Tibial nerve (tissue), 4 donors: ENCODE measurements around the gene TMEM232. TPM values are rescaled to one million over a fixed set of nuclear protein-coding genes. Genes with fewer than 3 reads are reported as not detected.

Experiments
- DNase-seq, 2 donors: peaks; one replicate each; pipeline ENCODE4 v3.0.0-alpha.2; 2019; ENCODE audit warnings: low spot score in 2 of 2
- H3K27ac ChIP-seq, 4 donors: fragments of 200-600 bp; sonication (generic) in 3 of 4; one replicate each; pipeline ENCODE4 v1.5.1; 2017 to 2019; ENCODE audit warnings: mild to moderate bottlenecking in 1 of 4
- H3K27me3 ChIP-seq, 2 donors: fragments of 200-600 bp; sonication (generic) in 1 of 2; one replicate each; pipeline versions ENCODE4 v1.5.1 to v1.6.0; 2017 to 2019
- H3K36me3 ChIP-seq, 3 donors: fragments of 200-600 bp; sonication (generic); one replicate each; pipeline ENCODE4 v1.5.1; 2018 to 2019
- H3K4me1 ChIP-seq, 4 donors: fragments of 200-600 bp; sonication (generic) in 3 of 4; one replicate each; pipeline ENCODE4 v1.5.1; 2017 to 2019
- H3K4me3 ChIP-seq, 4 donors: fragments of 200-600 bp; sonication (generic) in 3 of 4; one replicate each; pipeline ENCODE4 v1.5.1; 2017 to 2019; ENCODE audit warnings: mild to moderate bottlenecking in 1 of 4, moderate library complexity in 1 of 4
- H3K9me3 ChIP-seq, 4 donors: fragments of 200-600 bp; sonication (generic) in 3 of 4; one replicate each; pipeline ENCODE4 v1.5.1; 2017 to 2019
- CTCF ChIP-seq, 5 experiments: fragments of 200-600 bp in 3 of 5; fragments of 450-650 bp in 2 of 5; sonication (generic) in 3 of 5; IDR thresholded peaks; one replicate each; pipeline ENCODE4 v1.5.1; 2016 to 2019; ENCODE audit warnings: antibody characterized with exemption in 5 of 5, mild to moderate bottlenecking in 3 of 5, moderate library complexity in 2 of 5
- EP300 ChIP-seq, 2 donors: sonication (generic); formaldehyde crosslinking; IDR thresholded peaks; one replicate each; pipeline ENCODE4 v1.6.1; 2017; ENCODE audit warnings: antibody characterized with exemption in 2 of 2, mild to moderate bottlenecking in 1 of 2
- POLR2A ChIP-seq, 2 donors: fragments of 450-650 bp; IDR thresholded peaks; one replicate each; pipeline ENCODE4 v1.6.1; 2017; ENCODE audit warnings: antibody characterized with exemption in 2 of 2, mild to moderate bottlenecking in 2 of 2, moderate library complexity in 2 of 2
- WGBS, 2 donors: methylation state at CpG; one replicate each; pipeline ENCODE4 v1.1.5; 2018; 5-methylcytosine and 5-hydroxymethylcytosine counted together
- total RNA-seq, 4 donors: library from RNA; depleted of rRNA; stranded (reverse); fragments of >200 nt; gene quantifications; one replicate each; pipeline ENCODE4 v1.1.0, GENCODE V29; 2016

The TMEM232 gene
- total RNA-seq, 4 donors from 2014 or later: 1.7 to 14.4 (median 4.1) TPM

- H3K27me3 ChIP-seq: no peaks in the 10 kb centered on the region
- 69 to 88% methylated on average over 1 of the region's 1 CpG for WGBS, 2 donors
- H3K36me3 ChIP-seq: peaks cover 0 to 87% (median 0%) of the 10 kb centered on the region in 3 donors
These were observed 33.7 kb upstream of the TMEM232 start for GRCh38 chr5:110760158-110760557.

GRCh38 chr5:110757118-110757729 lies 30.8 kb upstream of the TMEM232 start:
- TF ChIP-seq EP300 (IDR thresholded peaks at IDR 0.05) (no peak), CTCF (IDR thresholded peaks at IDR 0.05) (peak; percentile 46 to 68 (median 52)), POLR2A (IDR thresholded peaks at IDR 0.05) (no peak)
- H3K4me3 ChIP-seq: no peak overlapping the region
- H3K27me3 ChIP-seq: no peaks in the 10 kb centered on the region
- no peak overlapping the region for H3K27ac ChIP-seq
- H3K4me1 ChIP-seq: no peaks in the 10 kb centered on the region
- H3K9me3 ChIP-seq: no peaks in the 10 kb centered on the region
- peak in 1 of 2 donors; percentile 55 for DNase-seq
- 51 to 55% methylated on average over 4 of the region's 4 CpGs for WGBS, 2 donors
- H3K36me3 ChIP-seq: peaks cover 0 to 77% (median 2%) of the 10 kb centered on the region in 3 donors

More at GRCh38 chr5:110760158-110760557, 33.7 kb upstream of the TMEM232 start:
- DNase-seq: no peak
- TF ChIP-seq CTCF (IDR thresholded peaks at IDR 0.05): no peak
- TF ChIP-seq POLR2A (IDR thresholded peaks at IDR 0.05): no peak
- no peak for TF ChIP-seq EP300 (IDR thresholded peaks at IDR 0.05)
- Histone ChIP-seq H3K4me3 (no peak overlapping the region), H3K9me3 (no peaks in the 10 kb centered on the region), H3K27ac (no peak overlapping the region), H3K4me1 (no peaks in the 10 kb centered on the region)

DNA sequence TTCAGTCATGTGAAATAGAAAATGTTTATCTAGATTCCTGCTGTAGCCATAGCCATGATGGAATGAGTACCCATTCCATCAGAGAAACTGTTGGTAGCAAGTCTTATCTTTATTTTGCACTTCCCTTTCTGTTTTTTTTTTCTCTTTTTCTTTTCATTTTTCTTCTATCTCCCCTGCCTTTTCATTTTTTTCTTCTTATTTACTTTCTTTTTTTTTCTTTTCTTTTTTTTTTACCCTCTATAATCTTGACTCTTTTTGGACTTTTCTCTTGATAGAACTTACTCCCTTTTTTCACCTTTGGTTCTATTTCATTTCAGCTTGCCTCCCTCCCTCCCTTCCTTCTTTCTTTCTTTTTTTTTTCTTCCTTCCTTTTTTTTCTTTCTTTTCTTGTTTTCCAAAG lies 27.7 kb upstream of the TMEM232 start:
- Histone ChIP-seq H3K4me1 (no peaks in the 10 kb centered on the region), H3K36me3 (peaks cover 0 to 51% (median 2%) of the 10 kb centered on the region in 3 donors), H3K9me3 (no peaks in the 10 kb centered on the region), H3K27ac (no peak overlapping the region), H3K27me3 (no peaks in the 10 kb centered on the region), H3K4me3 (no peak overlapping the region)
- no peak for DNase-seq
- TF ChIP-seq EP300 (IDR thresholded peaks at IDR 0.05): no peak
- no peak for TF ChIP-seq POLR2A (IDR thresholded peaks at IDR 0.05)
- no peak for TF ChIP-seq CTCF (IDR thresholded peaks at IDR 0.05)

- Histone ChIP-seq H3K36me3 (peaks cover 0 to 47% (median 2%) of the 10 kb centered on the region in 3 donors), H3K4me3 (no peak overlapping the region), H3K27ac (no peak overlapping the region), H3K9me3 (no peaks in the 10 kb centered on the region), H3K27me3 (no peaks in the 10 kb centered on the region), H3K4me1 (no peaks in the 10 kb centered on the region)
- TF ChIP-seq EP300 (IDR thresholded peaks at IDR 0.05) (no peak), POLR2A (IDR thresholded peaks at IDR 0.05) (no peak), CTCF (IDR thresholded peaks at IDR 0.05) (no peak)
- 93 to 95% methylated on average over 2 of the region's 2 CpGs for WGBS, 2 donors
- no peak for DNase-seq
These were observed 27.1 kb upstream of the TMEM232 start for GRCh38 chr5:110753600-110753999.

GRCh38 chr5:110752953-110753352 lies 26.5 kb upstream of the TMEM232 start:
- no peak for TF ChIP-seq POLR2A (IDR thresholded peaks at IDR 0.05)
- no peak for TF ChIP-seq EP300 (IDR thresholded peaks at IDR 0.05)
- TF ChIP-seq CTCF (IDR thresholded peaks at IDR 0.05): no peak
- DNase-seq: no peak
- Histone ChIP-seq H3K27ac (no peak overlapping the region), H3K4me1 (no peaks in the 10 kb centered on the region), H3K36me3 (peaks cover 0 to 47% (median 2%) of the 10 kb centered on the region in 3 donors), H3K9me3 (no peaks in the 10 kb centered on the region), H3K27me3 (no peaks in the 10 kb centered on the region), H3K4me3 (no peak overlapping the region)
- 62 to 66% methylated on average over 1 of the region's 1 CpG for WGBS, 2 donors
